HG02852 (cell line): ENCODE data around the gene CHRNA7.
"Not testable (repeated sequence)": the region's sequence is repeated elsewhere in the genome, so short reads cannot be mapped to it uniquely, and the experiment has no call there.

Experiments used
- ATAC-seq: cut with Tn5 transposase; IDR thresholded peaks from one replicate; pipeline ENCODE4 v1.9.1; 2021; ENCODE audit warnings: mild to moderate bottlenecking, moderate library complexity; ENCODE audit not compliant: unreplicated experiment

Gene CHRNA7

GRCh38 chr15:32166270-32166669 is 136.0 kb downstream of the CHRNA7 start:
- not testable (repeated sequence) for ATAC-seq

- ATAC-seq: not testable (repeated sequence)
Observed at GRCh38 chr15:32167913-32168312, 137.6 kb downstream of the CHRNA7 start.

- not testable (repeated sequence) for ATAC-seq
Observed at GRCh38 chr15:32180579-32180978, 150.3 kb downstream of the CHRNA7 start.

- not testable (repeated sequence) for ATAC-seq
Observed at GRCh38 chr15:32193780-32194179, 163.5 kb downstream of the CHRNA7 start.

- ATAC-seq: not testable (repeated sequence)
Observed at GRCh38 chr15:32196206-32196605, 165.9 kb downstream of the CHRNA7 start.

GRCh38 chr15:32198938-32199337 is 168.6 kb downstream of the CHRNA7 start:
- not testable (repeated sequence) for ATAC-seq

GRCh38 chr15:32209081-32209480 is 178.8 kb downstream of the CHRNA7 start:
- not testable (repeated sequence) for ATAC-seq

GRCh38 chr15:32218666-32219065 is 188.4 kb downstream of the CHRNA7 start:
- ATAC-seq: no peak
